Esophagus muscularis mucosa (tissue), 4 donors: ENCODE data around the gene GTSE1. TPM values are rescaled to one million over a fixed set of nuclear protein-coding genes. Genes with fewer than 3 reads are reported as not detected.

ENCODE experiments used
- DNase-seq: peaks from one replicate; pipeline ENCODE4 v3.0.0-alpha.2; 2017; ENCODE audit errors: extremely low spot score
- H3K27ac ChIP-seq, 4 donors: fragments of 200-600 bp; sonication (generic); replicated peaks in 1 of 4; 1 replicate in 3 of 4; 2 replicates in 1 of 4; pipeline ENCODE4 v1.5.1; 2016 to 2019; ENCODE audit warnings: mild to moderate bottlenecking in 1 of 4
- H3K27me3 ChIP-seq, 4 donors: fragments of 200-600 bp; sonication (generic); one replicate each; pipeline versions ENCODE4 v1.5.1 to v1.6.0; 2016 to 2019
- H3K36me3 ChIP-seq, 4 donors: fragments of 200-600 bp; sonication (generic); one replicate each; pipeline ENCODE4 v1.5.1; 2016 to 2019
- H3K4me1 ChIP-seq, 4 donors: fragments of 200-600 bp; sonication (generic); one replicate each; pipeline ENCODE4 v1.5.1; 2016 to 2019
- H3K4me3 ChIP-seq, 4 donors: fragments of 200-600 bp; sonication (generic); 1 replicate in 2 of 4; 2 replicates in 2 of 4; pipeline ENCODE4 v1.5.1; 2016 to 2019; ENCODE audit warnings: mild to moderate bottlenecking in 4 of 4, moderate library complexity in 1 of 4
- H3K9me3 ChIP-seq, 4 donors: fragments of 200-600 bp; sonication (generic); 1 replicate in 3 of 4; 2 replicates in 1 of 4; pipeline ENCODE4 v1.5.1; 2016 to 2019
- EP300 ChIP-seq: sonication (generic); formaldehyde crosslinking; IDR thresholded peaks from one replicate; pipeline ENCODE4 v1.6.1; 2017; ENCODE audit warnings: antibody characterized with exemption
- POLR2A ChIP-seq: fragments of 450-650 bp; IDR thresholded peaks from one replicate; pipeline ENCODE4 v1.6.1; 2017; ENCODE audit warnings: antibody characterized with exemption, moderate library complexity, mild to moderate bottlenecking, low read depth
- POLR2AphosphoS5 ChIP-seq, 2 donors: sonication (generic); formaldehyde crosslinking; IDR thresholded peaks; one replicate each; pipeline ENCODE4 v1.6.1; 2017; ENCODE audit warnings: antibody characterized with exemption in 2 of 2
- WGBS: methylation state at CpG from one replicate; pipeline ENCODE4 v1.1.5; 2018; 5-methylcytosine and 5-hydroxymethylcytosine counted together
- intact Hi-C: fragments of 100-400 bp; cut with DNase I; formaldehyde crosslinking; loops from one replicate; pipeline ENCODE4 v1.15.1; 2023
- total RNA-seq, 4 donors: library from RNA; depleted of rRNA; stranded (reverse); fragments of >200 nt; gene quantifications; one replicate each; pipeline versions ENCODE4 v1.1.0 to v1.2.1, GENCODE V29; 2016
- TF ChIP-seq, protein P1 (sequence below), 3 experiments: fragments of 200-600 bp in 2 of 3; fragments of 450-650 bp in 1 of 3; sonication (generic) in 2 of 3; IDR thresholded peaks; one replicate each; pipeline ENCODE4 v1.5.1; 2017 to 2019; ENCODE audit warnings: antibody characterized with exemption in 3 of 3, mild to moderate bottlenecking in 2 of 3, moderate library complexity in 1 of 3

The GTSE1 gene
- total RNA-seq, 4 donors from 2014 or later: 1.0 TPM; not detected in 3

DNA sequence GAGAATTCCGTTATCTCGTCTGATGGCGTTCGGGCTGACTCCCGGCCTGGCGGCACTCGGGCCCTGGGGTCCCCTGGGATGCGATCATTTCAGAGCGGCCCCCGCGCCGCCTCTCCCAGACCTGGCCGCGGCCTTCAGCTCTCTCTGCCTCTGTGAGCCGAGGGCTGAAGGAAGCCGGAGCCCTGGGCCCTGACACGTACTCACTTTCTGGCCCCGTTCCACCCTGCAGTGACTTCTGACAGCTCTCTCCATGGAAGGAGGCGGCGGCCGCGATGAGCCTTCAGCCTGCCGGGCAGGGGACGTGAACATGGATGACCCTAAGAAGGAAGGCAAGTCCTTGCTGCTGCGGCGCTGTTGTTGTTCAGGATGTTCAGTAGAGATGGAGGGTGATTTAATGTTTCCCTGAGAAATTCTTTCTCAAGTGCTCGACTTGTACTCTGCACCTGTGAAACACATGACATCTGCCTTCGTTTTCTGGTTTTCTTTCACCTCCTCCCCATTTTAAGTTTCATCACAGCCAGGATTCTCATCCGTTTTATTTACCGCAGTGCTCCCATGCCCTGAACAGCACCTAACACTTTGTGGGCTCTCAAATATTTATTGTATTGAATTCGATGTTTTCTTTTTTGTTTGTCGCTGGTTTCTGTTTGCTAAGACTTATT, 612 bp downstream of the GTSE1 start:
- 19% methylated on average over 9 of the region's 32 CpGs for WGBS
- no peak for DNase-seq
- H3K9me3 ChIP-seq: no peaks in the 10 kb centered on the region
- peaks cover 7 to 19% (median 15%) of the 10 kb centered on the region in 4 donors for H3K36me3 ChIP-seq
- H3K4me3 ChIP-seq: peak overlapping the region; percentile 59 to 66 (median 62)
- H3K27me3 ChIP-seq: no peaks in the 10 kb centered on the region
- intact Hi-C loops: no loop called here
- TF ChIP-seq POLR2AphosphoS5 (IDR thresholded peaks at IDR 0.05) (no peak), POLR2A (no peak), EP300 (no peak)
- TF ChIP-seq, protein P1, sequence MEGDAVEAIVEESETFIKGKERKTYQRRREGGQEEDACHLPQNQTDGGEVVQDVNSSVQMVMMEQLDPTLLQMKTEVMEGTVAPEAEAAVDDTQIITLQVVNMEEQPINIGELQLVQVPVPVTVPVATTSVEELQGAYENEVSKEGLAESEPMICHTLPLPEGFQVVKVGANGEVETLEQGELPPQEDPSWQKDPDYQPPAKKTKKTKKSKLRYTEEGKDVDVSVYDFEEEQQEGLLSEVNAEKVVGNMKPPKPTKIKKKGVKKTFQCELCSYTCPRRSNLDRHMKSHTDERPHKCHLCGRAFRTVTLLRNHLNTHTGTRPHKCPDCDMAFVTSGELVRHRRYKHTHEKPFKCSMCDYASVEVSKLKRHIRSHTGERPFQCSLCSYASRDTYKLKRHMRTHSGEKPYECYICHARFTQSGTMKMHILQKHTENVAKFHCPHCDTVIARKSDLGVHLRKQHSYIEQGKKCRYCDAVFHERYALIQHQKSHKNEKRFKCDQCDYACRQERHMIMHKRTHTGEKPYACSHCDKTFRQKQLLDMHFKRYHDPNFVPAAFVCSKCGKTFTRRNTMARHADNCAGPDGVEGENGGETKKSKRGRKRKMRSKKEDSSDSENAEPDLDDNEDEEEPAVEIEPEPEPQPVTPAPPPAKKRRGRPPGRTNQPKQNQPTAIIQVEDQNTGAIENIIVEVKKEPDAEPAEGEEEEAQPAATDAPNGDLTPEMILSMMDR (IDR thresholded peaks at IDR 0.05): no peak
- peak overlapping the region in 1 of 4 donors; percentile 89 for H3K27ac ChIP-seq
- H3K4me1 ChIP-seq: peaks cover 15 to 20% (median 20%) of the 10 kb centered on the region in 4 donors

- no peaks in the 10 kb centered on the region for H3K9me3 ChIP-seq
- peaks cover 0 to under 1% (median 0%) of the 10 kb centered on the region in 4 donors for H3K36me3 ChIP-seq
- H3K4me1 ChIP-seq: peaks cover 15 to 20% (median 20%) of the 10 kb centered on the region in 4 donors
- TF ChIP-seq EP300: no peak
- TF ChIP-seq POLR2AphosphoS5 (IDR thresholded peaks at IDR 0.05): no peak
- TF ChIP-seq, protein P1 (IDR thresholded peaks at IDR 0.05): no peak
- no peak for TF ChIP-seq POLR2A
- no peaks in the 10 kb centered on the region for H3K27me3 ChIP-seq
- no peak overlapping the region for H3K4me3 ChIP-seq
- intact Hi-C loops: no loop called here
- DNase-seq: no peak
- WGBS: 89% methylated on average over 13 of the region's 13 CpGs
- H3K27ac ChIP-seq: no peak overlapping the region
Observed at GRCh38 chr22:46299101-46299500, 2.4 kb downstream of the GTSE1 start.

- H3K36me3 ChIP-seq: no peaks in the 10 kb centered on the region
- DNase-seq: no peak
- intact Hi-C loops: no loop called here
- no peak overlapping the region for H3K4me3 ChIP-seq
- TF ChIP-seq POLR2AphosphoS5 (IDR thresholded peaks at IDR 0.05): no peak
- TF ChIP-seq EP300: no peak
- no peaks in the 10 kb centered on the region for H3K27me3 ChIP-seq
- H3K27ac ChIP-seq: no peak overlapping the region
- WGBS: 96% methylated on average over 7 of the region's 7 CpGs
- H3K9me3 ChIP-seq: no peaks in the 10 kb centered on the region
- peaks cover 15 to 18% (median 18%) of the 10 kb centered on the region in 4 donors for H3K4me1 ChIP-seq
Observed at GRCh38 chr22:46300491-46300890, 3.8 kb downstream of the GTSE1 start.

- 88% methylated on average over 7 of the region's 7 CpGs for WGBS
- Histone ChIP-seq H3K27me3 (no peaks in the 10 kb centered on the region), H3K9me3 (no peaks in the 10 kb centered on the region), H3K4me1 (no peaks in the 10 kb centered on the region), H3K4me3 (no peak overlapping the region), H3K27ac (no peak overlapping the region), H3K36me3 (no peaks in the 10 kb centered on the region)
- intact Hi-C loops: no loop called here
- no peak for DNase-seq
- TF ChIP-seq POLR2A (no peak), EP300 (no peak), POLR2AphosphoS5 (IDR thresholded peaks at IDR 0.05) (no peak)
- TF ChIP-seq, protein P1 (IDR thresholded peaks at IDR 0.05): no peak
Observed at GRCh38 chr22:46303347-46303965, 6.8 kb downstream of the GTSE1 start.

- no peak overlapping the region for H3K27ac ChIP-seq
- WGBS: 76% methylated on average over 14 of the region's 23 CpGs
- H3K27me3 ChIP-seq: no peaks in the 10 kb centered on the region
- intact Hi-C loops: no loop called here
- TF ChIP-seq POLR2AphosphoS5 (IDR thresholded peaks at IDR 0.05) (no peak), EP300 (no peak), POLR2A (no peak)
- no peaks in the 10 kb centered on the region for H3K9me3 ChIP-seq
- no peaks in the 10 kb centered on the region for H3K4me1 ChIP-seq
- H3K36me3 ChIP-seq: no peaks in the 10 kb centered on the region
- DNase-seq: no peak
- H3K4me3 ChIP-seq: no peak overlapping the region
Observed at GRCh38 chr22:46308283-46308988, 11.8 kb downstream of the GTSE1 start.
